Measurements from ENCODE around the gene BSN. TPM values are rescaled to one million over a fixed set of nuclear protein-coding genes. Genes with fewer than 3 reads are reported as not detected.

BSN gene
- total RNA-seq, 2 donors from 2014 or later = 0.82 to 11.6 TPM

- TF ChIP-seq POLR2AphosphoS5 (IDR thresholded peaks at IDR 0.05) (no peak), POLR2A (IDR thresholded peaks at IDR 0.05) (no peak)
- TF ChIP-seq, protein P1, sequence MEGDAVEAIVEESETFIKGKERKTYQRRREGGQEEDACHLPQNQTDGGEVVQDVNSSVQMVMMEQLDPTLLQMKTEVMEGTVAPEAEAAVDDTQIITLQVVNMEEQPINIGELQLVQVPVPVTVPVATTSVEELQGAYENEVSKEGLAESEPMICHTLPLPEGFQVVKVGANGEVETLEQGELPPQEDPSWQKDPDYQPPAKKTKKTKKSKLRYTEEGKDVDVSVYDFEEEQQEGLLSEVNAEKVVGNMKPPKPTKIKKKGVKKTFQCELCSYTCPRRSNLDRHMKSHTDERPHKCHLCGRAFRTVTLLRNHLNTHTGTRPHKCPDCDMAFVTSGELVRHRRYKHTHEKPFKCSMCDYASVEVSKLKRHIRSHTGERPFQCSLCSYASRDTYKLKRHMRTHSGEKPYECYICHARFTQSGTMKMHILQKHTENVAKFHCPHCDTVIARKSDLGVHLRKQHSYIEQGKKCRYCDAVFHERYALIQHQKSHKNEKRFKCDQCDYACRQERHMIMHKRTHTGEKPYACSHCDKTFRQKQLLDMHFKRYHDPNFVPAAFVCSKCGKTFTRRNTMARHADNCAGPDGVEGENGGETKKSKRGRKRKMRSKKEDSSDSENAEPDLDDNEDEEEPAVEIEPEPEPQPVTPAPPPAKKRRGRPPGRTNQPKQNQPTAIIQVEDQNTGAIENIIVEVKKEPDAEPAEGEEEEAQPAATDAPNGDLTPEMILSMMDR (IDR thresholded peaks at IDR 0.05) = no peak
- H3K27me3 ChIP-seq (replicated peaks; ENCODE audit: insufficient read depth) = no peaks in the 10 kb centered on the region
- WGBS = 73% methylated on average over 6 of the region's 6 CpGs
- no peak for DNase-seq (ENCODE audit: low spot score)
- no peak overlapping the region for H3K4me3 ChIP-seq
- H3K36me3 ChIP-seq = peaks cover 0 to 1% of the 10 kb centered on the region in 2 donors
- H3K4me1 ChIP-seq (replicated peaks) = peaks cover 6% of the 10 kb centered on the region
- no peak overlapping the region for H3K27ac ChIP-seq
- intact Hi-C loops (cut with DNase I) = loop anchor here (1.0 kb wide), 1 partner anchor 132 kb away; no protein-coding TSS in a partner anchor
- no peaks in the 10 kb centered on the region for H3K9me3 ChIP-seq
Measured at GRCh38 chr3:49670940-49671290, 116.6 kb downstream of the BSN start.

GRCh38 chr3:49671291-49672288, 117.3 kb downstream of the BSN start:
- intact Hi-C loops (cut with DNase I) = loop anchor here (1.0 kb wide), 1 partner anchor 132 kb away; no protein-coding TSS in a partner anchor
- Histone ChIP-seq H3K27ac (no peak overlapping the region), H3K4me3 (no peak overlapping the region), H3K9me3 (no peaks in the 10 kb centered on the region), H3K27me3 (replicated peaks; ENCODE audit: insufficient read depth) (no peaks in the 10 kb centered on the region), H3K4me1 (replicated peaks) (peaks cover 6% of the 10 kb centered on the region), H3K36me3 (peaks cover 0 to 6% of the 10 kb centered on the region in 2 donors)
- peak; percentile 64 for DNase-seq (ENCODE audit: low spot score)
- TF ChIP-seq, protein P1 (IDR thresholded peaks at IDR 0.05) = peak; percentile 18 to 89 (median 72)
- TF ChIP-seq POLR2A (IDR thresholded peaks at IDR 0.05) (no peak), POLR2AphosphoS5 (IDR thresholded peaks at IDR 0.05) (peak; percentile 61)
- WGBS = 34% methylated on average over 11 of the region's 11 CpGs

DNA sequence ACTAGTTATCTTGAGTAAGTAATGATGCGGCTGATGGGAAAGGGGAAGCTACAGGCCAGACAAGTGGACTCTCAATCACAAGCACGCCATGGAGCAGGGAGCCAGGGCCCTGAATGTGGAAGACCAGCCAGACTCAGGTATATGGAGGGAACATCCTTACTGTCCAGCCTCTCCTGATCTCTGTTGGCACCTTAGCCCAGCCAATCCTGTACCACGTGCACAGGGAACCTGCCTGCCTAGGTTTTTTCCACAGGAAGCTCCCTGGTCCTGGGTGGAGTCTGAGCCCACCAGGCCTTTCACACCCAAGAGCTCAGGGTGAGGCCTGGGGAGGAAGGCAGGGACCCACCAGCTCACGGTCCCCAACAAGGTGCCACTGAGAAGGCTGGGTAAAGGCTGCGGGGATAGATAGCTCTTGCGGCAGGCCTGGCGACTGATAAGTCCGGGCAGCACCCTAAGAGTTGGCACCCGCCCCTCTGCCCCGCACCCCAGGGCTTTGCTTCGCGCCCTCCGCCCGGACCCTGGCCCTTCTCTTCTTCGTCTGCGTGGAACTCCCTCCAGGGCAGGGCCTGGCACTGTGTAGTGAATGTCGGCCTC, 118.9 kb downstream of the BSN start:
- intact Hi-C loops (cut with DNase I) = no loop called here
- H3K4me3 ChIP-seq = peak overlapping the region; percentile 67 to 77
- no peak for DNase-seq (ENCODE audit: low spot score)
- no peaks in the 10 kb centered on the region for H3K27me3 ChIP-seq (replicated peaks; ENCODE audit: insufficient read depth)
- 26% methylated on average over 16 of the region's 17 CpGs for WGBS
- no peaks in the 10 kb centered on the region for H3K9me3 ChIP-seq
- peaks cover 0 to 6% of the 10 kb centered on the region in 2 donors for H3K36me3 ChIP-seq
- H3K27ac ChIP-seq = peak overlapping the region; percentile 90 to 91
- TF ChIP-seq, protein P1 (IDR thresholded peaks at IDR 0.05) = no peak
- TF ChIP-seq POLR2A (IDR thresholded peaks at IDR 0.05) = no peak
- no peak for TF ChIP-seq POLR2AphosphoS5 (IDR thresholded peaks at IDR 0.05)
- H3K4me1 ChIP-seq (replicated peaks) = peaks cover 6% of the 10 kb centered on the region

DNA sequence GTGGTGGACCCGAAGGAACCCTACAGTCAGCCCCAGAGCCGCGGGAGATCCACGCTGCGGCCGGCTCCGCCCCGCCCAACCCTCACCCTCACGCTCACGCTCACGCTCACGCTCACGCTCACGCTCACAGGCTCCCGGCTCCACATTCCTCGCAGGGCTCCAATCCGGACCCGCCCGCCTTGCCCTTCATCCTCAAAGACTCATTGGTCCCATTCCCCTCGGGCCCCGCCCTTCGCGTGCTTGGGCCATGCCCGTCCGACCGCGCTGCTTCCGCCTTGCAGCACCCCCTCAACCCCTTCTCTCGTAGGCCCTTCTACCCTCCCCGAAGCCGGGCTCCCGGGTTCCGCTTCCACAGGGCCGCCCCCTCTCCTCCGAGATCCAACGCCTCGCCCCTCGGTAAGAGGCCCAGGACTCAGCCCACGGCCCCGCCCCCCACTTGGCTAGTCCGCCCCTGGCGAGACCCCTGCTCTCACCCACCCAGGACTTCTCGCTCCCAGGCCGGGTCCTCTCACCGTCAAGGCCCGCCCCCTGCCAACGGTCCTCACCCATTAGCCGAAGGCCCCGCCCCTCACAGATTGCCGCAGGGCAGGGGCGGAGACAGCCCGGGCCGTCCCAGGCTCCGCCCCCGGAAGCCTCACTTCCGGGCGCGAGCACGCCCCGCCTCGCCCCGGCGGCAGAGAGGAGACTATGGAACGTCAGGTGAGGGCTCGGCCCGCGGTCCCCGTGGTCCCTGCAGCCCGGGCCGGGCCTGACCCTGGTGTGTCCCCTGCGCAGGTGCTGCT, 119.6 kb downstream of the BSN start, which contains the start of gene APEH:
TSS of gene APEH (plus strand) at position 637 of the 782 bp plus-strand sequence. CDS start at position 688, 51 bp downstream.
- Histone ChIP-seq H3K27me3 (replicated peaks; ENCODE audit: insufficient read depth) (no peaks in the 10 kb centered on the region), H3K27ac (peak within 1 kb of the TSS; percentile 90 to 91), H3K9me3 (no peaks in the 10 kb centered on the region), H3K36me3 (peaks cover 2 to 6% of the 10 kb centered on the region in 2 donors), H3K4me1 (replicated peaks) (peaks cover 6% of the 10 kb centered on the region), H3K4me3 (peak within 1 kb of the TSS; percentile 67 to 77)
- WGBS = under 1% methylated on average over 55 of the region's 71 CpGs
- TF ChIP-seq POLR2AphosphoS5 (IDR thresholded peaks at IDR 0.05) = peak; percentile 77
- peak; percentile 60 for TF ChIP-seq POLR2A (IDR thresholded peaks at IDR 0.05)
- TF ChIP-seq, protein P1 (IDR thresholded peaks at IDR 0.05) = no peak
- intact Hi-C loops (cut with DNase I) = no loop called here
- DNase-seq (ENCODE audit: low spot score) = peak; percentile 93
